SJSA1 (cell line): ENCODE measurements around the gene VEGFB. TPM values are rescaled to one million over a fixed set of nuclear protein-coding genes. Genes with fewer than 3 reads are reported as not detected.
"Not testable (repeated sequence)": the region's sequence is repeated elsewhere in the genome, so short reads cannot be mapped to it uniquely, and the experiment has no call there.

Experiments used
- DNase-seq, 2 experiments: peaks; one replicate each; pipeline ENCODE4 v3.0.0-alpha.2; 2015 to 2020; ENCODE audit warnings: low spot score in 2 of 2, low read depth in 1 of 2
- H3K27ac ChIP-seq: fragments of 250-450 bp; sonication (Bioruptor Pico); 2 replicates; pipeline ENCODE4 v1.5.1; 2020; ENCODE audit warnings: mild to moderate bottlenecking, moderate library complexity
- H3K27me3 ChIP-seq: fragments of 250-450 bp; sonication (Bioruptor Pico); replicated peaks from 2 replicates; pipeline ENCODE4 v1.5.1; 2020; ENCODE audit warnings: mild to moderate bottlenecking, moderate library complexity
- H3K36me3 ChIP-seq: fragments of 250-450 bp; sonication (Bioruptor Pico); 2 replicates; pipeline ENCODE4 v1.5.1; 2020; ENCODE audit warnings: mild to moderate bottlenecking
- H3K4me1 ChIP-seq: fragments of 250-450 bp; sonication (Bioruptor Pico); replicated peaks from 2 replicates; pipeline ENCODE4 v1.6.1; 2021; ENCODE audit warnings: mild to moderate bottlenecking
- H3K4me3 ChIP-seq: fragments of 250-450 bp; sonication (Bioruptor Pico); 2 replicates; pipeline ENCODE4 v1.5.1; 2020; ENCODE audit warnings: mild to moderate bottlenecking
- H3K9me3 ChIP-seq: fragments of 250-450 bp; sonication (Bioruptor Pico); replicated peaks from 2 replicates; pipeline ENCODE4 v1.5.1; 2020; ENCODE audit warnings: mild to moderate bottlenecking
- total RNA-seq: library from RNA; depleted of rRNA; stranded (reverse); fragments of >200 nt; shearing (Covaris generic); gene quantifications from 2 replicates; pipeline ENCODE4 v1.2.3, GENCODE V29; 2014

The VEGFB gene
- total RNA-seq, 1 experiment from 2014 or later = 13.0 TPM

GRCh38 chr11:64241491-64242374 is 7.3 kb downstream of the VEGFB start:
- H3K9me3 ChIP-seq = no peaks in the 10 kb centered on the region
- peak in 1 of 2 experiments; percentile 76 for DNase-seq
- peak overlapping the region; percentile 12; the same call in 1 of the 2 replicates for H3K27ac ChIP-seq
- H3K27me3 ChIP-seq = no peaks in the 10 kb centered on the region
- H3K4me3 ChIP-seq = peak overlapping the region; percentile 74
- H3K36me3 ChIP-seq = peaks cover 64% of the 10 kb centered on the region
- H3K4me1 ChIP-seq = peaks cover 42% of the 10 kb centered on the region

DNA sequence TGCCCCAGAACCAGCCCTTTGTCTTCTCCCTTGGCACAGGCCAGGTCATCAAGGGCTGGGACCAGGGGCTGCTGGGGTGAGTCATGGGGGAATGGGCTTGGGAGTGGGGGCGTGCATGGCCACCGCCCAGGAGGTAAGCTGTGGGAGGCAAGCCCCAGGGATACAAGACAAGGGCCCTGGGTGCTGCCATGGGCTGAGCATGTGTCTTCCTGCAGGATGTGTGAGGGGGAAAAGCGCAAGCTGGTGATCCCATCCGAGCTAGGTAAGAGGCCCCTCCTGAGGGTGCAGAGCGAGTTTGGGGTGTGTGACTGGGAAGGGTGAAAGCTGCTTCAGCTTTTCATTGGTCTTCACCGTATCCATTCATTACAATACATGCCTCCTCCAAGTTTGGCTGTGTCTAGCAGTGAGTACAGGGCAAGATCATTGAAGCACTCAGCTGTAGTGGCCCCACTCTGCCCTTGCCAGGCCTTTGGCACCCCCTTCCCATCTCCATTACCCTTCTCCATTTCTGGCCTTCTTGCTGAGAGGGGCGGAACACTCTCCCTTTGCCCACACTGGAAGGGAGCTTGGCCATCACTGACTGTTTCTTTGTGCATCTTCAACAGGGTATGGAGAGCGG is 9.0 kb downstream of the VEGFB start:
- H3K27ac ChIP-seq = no peak overlapping the region
- no peaks in the 10 kb centered on the region for H3K9me3 ChIP-seq
- no peaks in the 10 kb centered on the region for H3K27me3 ChIP-seq
- peaks cover 55% of the 10 kb centered on the region for H3K4me1 ChIP-seq
- DNase-seq = no peak
- H3K36me3 ChIP-seq = peaks cover 57% of the 10 kb centered on the region
- no peak overlapping the region for H3K4me3 ChIP-seq

DNA sequence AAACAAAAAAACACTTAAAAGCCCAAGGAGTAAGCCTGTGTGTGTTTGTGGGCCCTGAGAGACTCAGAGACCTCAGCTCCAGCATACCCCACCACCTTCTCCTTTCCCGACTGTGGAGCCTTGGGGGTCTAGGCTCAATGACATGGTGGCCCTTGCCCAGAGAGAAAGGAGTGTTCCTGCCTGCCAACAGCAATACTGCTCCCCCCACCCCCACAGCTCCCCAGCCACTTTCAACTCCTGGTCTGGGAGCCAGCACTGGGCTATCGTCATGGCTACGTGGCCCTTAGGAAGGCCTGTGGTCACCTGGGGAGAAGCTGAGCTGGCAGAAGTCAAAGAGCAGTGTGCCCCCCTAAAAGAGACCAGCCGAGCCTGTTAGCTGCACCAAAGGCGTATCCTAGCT is 9.7 kb downstream of the VEGFB start:
- H3K36me3 ChIP-seq = peaks cover 52% of the 10 kb centered on the region
- H3K4me3 ChIP-seq = no peak overlapping the region
- no peak overlapping the region for H3K27ac ChIP-seq
- H3K27me3 ChIP-seq = no peaks in the 10 kb centered on the region
- DNase-seq = no peak
- no peaks in the 10 kb centered on the region for H3K9me3 ChIP-seq
- H3K4me1 ChIP-seq = peaks cover 55% of the 10 kb centered on the region

- Histone ChIP-seq H3K27me3 (no peaks in the 10 kb centered on the region), H3K9me3 (no peaks in the 10 kb centered on the region), H3K4me3 (peak overlapping the region; percentile 79), H3K36me3 (peaks cover 51% of the 10 kb centered on the region), H3K27ac (no peak overlapping the region), H3K4me1 (peaks cover 54% of the 10 kb centered on the region)
- no peak for DNase-seq
These were observed 10.6 kb downstream of the VEGFB start for GRCh38 chr11:64244966-64245365.

GRCh38 chr11:64245401-64245796 is 11.0 kb downstream of the VEGFB start:
- H3K9me3 ChIP-seq = no peaks in the 10 kb centered on the region
- peaks cover 47% of the 10 kb centered on the region for H3K36me3 ChIP-seq
- no peak for DNase-seq
- H3K4me3 ChIP-seq = peak overlapping the region; percentile 79
- H3K4me1 ChIP-seq = peaks cover 50% of the 10 kb centered on the region
- H3K27ac ChIP-seq = peak overlapping the region; percentile 68
- no peaks in the 10 kb centered on the region for H3K27me3 ChIP-seq

- DNase-seq = peak; percentile 91 to 99
- H3K4me1 ChIP-seq = peaks cover 52% of the 10 kb centered on the region
These were observed 11.6 kb downstream of the VEGFB start for GRCh38 chr11:64245797-64246620.

GRCh38 chr11:64246621-64246870 is 12.2 kb downstream of the VEGFB start:
- Histone ChIP-seq H3K36me3 (peaks cover 45% of the 10 kb centered on the region), H3K27ac (peak overlapping the region; percentile 68; the same call in 1 of the 2 replicates), H3K4me1 (peaks cover 56% of the 10 kb centered on the region), H3K4me3 (peak overlapping the region; percentile 79)
- not testable (repeated sequence) for H3K9me3 ChIP-seq, H3K27me3 ChIP-seq, DNase-seq

More at GRCh38 chr11:64245797-64246620, 11.6 kb downstream of the VEGFB start:
- H3K9me3 ChIP-seq = no peaks in the 10 kb centered on the region
- H3K27ac ChIP-seq = peak overlapping the region; percentile 68
- H3K27me3 ChIP-seq = no peaks in the 10 kb centered on the region
- peak overlapping the region; percentile 79 for H3K4me3 ChIP-seq
- peaks cover 44% of the 10 kb centered on the region for H3K36me3 ChIP-seq

DNA sequence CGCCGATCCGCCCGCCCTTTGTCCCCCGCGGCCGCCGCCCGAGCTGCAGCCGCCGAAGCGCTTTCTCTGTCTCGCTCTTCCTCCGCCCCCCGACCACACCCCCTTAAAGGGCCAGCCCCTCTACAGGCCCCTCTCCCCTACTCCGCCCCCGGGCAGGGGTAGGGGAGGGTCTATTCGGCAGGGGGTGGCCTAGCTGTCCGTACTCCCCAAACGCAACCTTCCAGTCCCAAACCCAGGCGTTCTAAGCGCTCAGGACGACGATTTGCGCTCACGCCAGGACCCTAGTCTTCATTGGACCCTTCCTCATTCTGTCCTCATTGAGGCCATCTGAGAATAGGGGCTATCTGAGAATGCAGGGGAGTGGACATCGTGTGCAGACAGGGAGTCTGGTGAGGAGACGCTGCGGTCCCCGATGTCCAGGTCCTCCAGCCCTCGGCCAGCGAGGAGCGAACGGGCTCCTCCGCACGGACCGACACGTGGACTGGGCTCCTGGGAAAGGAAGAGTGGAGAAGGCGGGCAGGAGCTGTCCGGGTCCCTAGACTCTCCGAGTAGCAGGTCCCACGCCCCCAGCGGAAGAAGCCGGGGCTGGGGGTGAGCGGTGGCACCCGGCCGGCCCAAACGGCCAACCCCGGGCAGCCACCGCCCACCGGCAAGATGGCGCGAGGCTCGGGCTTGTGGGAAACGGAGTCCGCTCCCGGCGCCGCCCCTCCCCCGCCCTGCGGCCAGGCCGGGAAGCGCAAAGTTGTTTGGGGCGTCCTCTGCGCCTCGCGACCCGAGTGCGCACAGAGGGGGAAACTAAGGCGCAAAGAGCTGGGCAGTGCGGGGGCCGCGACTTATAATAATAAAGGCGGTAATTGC is 12.7 kb downstream of the VEGFB start, which contains the start of gene PPP1R14B:
Gene PPP1R14B (minus strand): TSS at position 73 of the 858 bp plus-strand sequence. CDS start 270 bp downstream, outside the sequence.
- H3K4me3 ChIP-seq = peak within 1 kb of the TSS; percentile 79
- peaks cover 56% of the 10 kb centered on the region for H3K4me1 ChIP-seq
- peak within 1 kb of the TSS; percentile 68 for H3K27ac ChIP-seq
- H3K27me3 ChIP-seq = no peaks in the 10 kb centered on the region
- DNase-seq = peak; percentile 90 to 97
- H3K36me3 ChIP-seq = peaks cover 48% of the 10 kb centered on the region
- peaks cover 3% of the 10 kb centered on the region; the same call in 1 of the 2 replicates for H3K9me3 ChIP-seq

- H3K27me3 ChIP-seq = no peaks in the 10 kb centered on the region
- no peak for DNase-seq
- H3K36me3 ChIP-seq = peaks cover 40% of the 10 kb centered on the region
- peak overlapping the region; percentile 79 for H3K4me3 ChIP-seq
- H3K4me1 ChIP-seq = peaks cover 55% of the 10 kb centered on the region
- peaks cover 3% of the 10 kb centered on the region; the same call in 1 of the 2 replicates for H3K9me3 ChIP-seq
- no peak overlapping the region for H3K27ac ChIP-seq
These were observed 13.5 kb downstream of the VEGFB start for GRCh38 chr11:64247729-64248531.

DNA sequence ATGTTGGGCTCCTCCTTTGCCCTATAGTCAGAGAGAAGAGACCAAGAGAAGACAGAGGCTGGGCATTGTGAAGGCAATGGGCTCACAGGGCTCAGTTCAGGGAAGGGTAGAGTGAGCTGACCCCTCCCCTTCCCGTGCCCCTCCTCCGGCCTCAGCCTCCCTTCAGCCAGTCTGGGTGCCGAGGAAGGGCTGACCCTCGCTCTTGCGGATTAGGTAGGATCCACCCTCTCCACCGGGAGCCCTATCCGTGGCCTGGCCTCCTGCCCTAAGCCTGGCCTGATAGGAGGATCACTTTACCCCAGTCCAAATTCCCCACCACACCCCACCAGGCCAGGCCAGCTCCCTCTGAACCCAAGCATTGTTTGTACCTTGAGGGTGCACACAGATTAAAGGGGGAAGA is 14.2 kb downstream of the VEGFB start:
- H3K9me3 ChIP-seq = peaks cover 3% of the 10 kb centered on the region; the same call in 1 of the 2 replicates
- H3K27ac ChIP-seq = no peak overlapping the region
- no peaks in the 10 kb centered on the region for H3K27me3 ChIP-seq
- no peak overlapping the region for H3K4me3 ChIP-seq
- H3K4me1 ChIP-seq = peaks cover 52% of the 10 kb centered on the region
- H3K36me3 ChIP-seq = peaks cover 33% of the 10 kb centered on the region
- DNase-seq = no peak

DNA sequence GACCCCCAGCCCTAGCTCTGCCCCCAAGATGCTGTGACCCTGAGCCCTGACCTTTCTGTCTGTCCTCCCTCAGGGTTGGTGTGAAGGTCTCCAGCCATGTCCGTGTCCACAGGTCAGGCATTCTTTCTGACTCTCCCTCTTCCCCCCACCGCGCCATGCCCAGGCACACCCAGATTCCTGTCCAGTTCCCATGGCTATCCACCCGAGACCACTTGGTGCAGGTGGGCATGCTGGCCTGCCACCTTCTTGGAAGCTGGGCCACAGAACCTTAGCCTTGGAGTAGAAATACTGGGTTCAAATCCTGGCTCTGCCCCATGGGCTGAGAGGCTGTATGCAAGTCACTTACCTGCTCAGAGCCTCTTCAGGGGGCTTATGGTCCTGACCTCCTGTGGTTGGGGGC is 14.7 kb downstream of the VEGFB start:
- DNase-seq = no peak
- Histone ChIP-seq H3K36me3 (peaks cover 30% of the 10 kb centered on the region), H3K4me3 (no peak overlapping the region), H3K4me1 (peaks cover 53% of the 10 kb centered on the region), H3K9me3 (peaks cover 3% of the 10 kb centered on the region; the same call in 1 of the 2 replicates), H3K27ac (no peak overlapping the region), H3K27me3 (no peaks in the 10 kb centered on the region)
